IMR-90 (cell line): ENCODE data around the gene ANKMY1. TPM values are rescaled to one million over a fixed set of nuclear protein-coding genes. Genes with fewer than 3 reads are reported as not detected.

ENCODE experiments used
- ATAC-seq: fragments of 200-7000 bp; cut with Tn5 transposase; 2 replicates; pipeline ENCODE4 v1.9.1; 2020; ENCODE audit warnings: low read depth, mild to moderate bottlenecking, moderate library complexity
- BruUV-seq: library from RNA; stranded (reverse); fragments of 400-500 nt; replicated peaks from 2 replicates; lab custom pipeline; 2021; lab: Mats Ljungman, UMichigan
- CTCF ChIA-PET: fragments of 300-600 bp; formaldehyde crosslinking; extraction: SDS; loops from one replicate; lab custom pipeline; 2021; ENCODE audit warnings: antibody characterized with exemption; lab: Yijun Ruan, JAX
- POLR2A ChIA-PET: fragments of 300-600 bp; sonication (Branson Sonifier 250); formaldehyde crosslinking; loops from one replicate; lab custom pipeline; 2022; ENCODE audit warnings: antibody characterized with exemption; ENCODE audit not compliant: unreplicated experiment; lab: Charles Lee
- DNase-seq: peaks from one replicate; pipeline ENCODE4 v3.0.0; 2013
- H2AFZ ChIP-seq: replicated peaks from 2 replicates; pipeline ENCODE3; 2013; ENCODE audit warnings: low read length, mild to moderate bottlenecking; ENCODE audit not compliant: poor library complexity
- H2AK5ac ChIP-seq: 2 replicates; pipeline ENCODE4 v1.6.1; 2013; ENCODE audit warnings: low read depth, low read length, inconsistent platforms
- H2AK9ac ChIP-seq: replicated peaks from 2 replicates; pipeline ENCODE3; 2013; ENCODE audit warnings: mild to moderate bottlenecking, low read depth, low read length, moderate library complexity; ENCODE audit not compliant: poor library complexity
- H2BK120ac ChIP-seq: 2 replicates; pipeline ENCODE4 v1.6.1; 2013; ENCODE audit warnings: low read depth, low read length, inconsistent platforms
- H2BK15ac ChIP-seq: 3 replicates; pipeline ENCODE4 v1.6.1; 2013; ENCODE audit warnings: low read depth, low read length, inconsistent platforms
- H2BK20ac ChIP-seq: 2 replicates; pipeline ENCODE4 v1.6.1; 2013; ENCODE audit warnings: low read depth, mild to moderate bottlenecking, inconsistent platforms, low read length, moderate library complexity
- H2BK5ac ChIP-seq: 2 replicates; pipeline ENCODE4 v1.6.1; 2013; ENCODE audit warnings: mild to moderate bottlenecking, low read depth, low read length, inconsistent platforms; ENCODE audit not compliant: poor library complexity, severe bottlenecking
- H3K14ac ChIP-seq: replicated peaks from 2 replicates; pipeline ENCODE4 v1.6.1; 2013; ENCODE audit warnings: low read depth, low read length, inconsistent platforms
- H3K18ac ChIP-seq: 2 replicates; pipeline ENCODE4 v1.6.1; 2013; ENCODE audit warnings: low read depth, low read length, control low read depth
- H3K23ac ChIP-seq: 2 replicates; pipeline ENCODE4 v1.6.1; 2013; ENCODE audit warnings: low read depth, low read length, inconsistent platforms
- H3K27ac ChIP-seq: 2 replicates; pipeline ENCODE4 v1.5.1; 2013; ENCODE audit warnings: mild to moderate bottlenecking, control low read depth, low read length; ENCODE audit not compliant: insufficient read depth
- H3K27me3 ChIP-seq: 2 replicates; pipeline ENCODE4 v1.6.1; 2013; ENCODE audit warnings: low read length; ENCODE audit not compliant: control insufficient read depth, insufficient read depth
- H3K36me3 ChIP-seq: 2 replicates; pipeline ENCODE4 v1.6.1; 2013; ENCODE audit warnings: low read length, mixed read lengths; ENCODE audit not compliant: control insufficient read depth, insufficient read depth
- H3K4ac ChIP-seq: 2 replicates; pipeline ENCODE4 v1.6.1; 2013; ENCODE audit warnings: low read depth, low read length, inconsistent platforms
- H3K4me1 ChIP-seq: 2 replicates; pipeline ENCODE4 v1.6.1; 2013; ENCODE audit warnings: low read length, mixed read lengths; ENCODE audit not compliant: control insufficient read depth, insufficient read depth
- H3K4me2 ChIP-seq: 2 replicates; pipeline ENCODE4 v1.6.1; 2013; ENCODE audit warnings: low read depth, mild to moderate bottlenecking, control low read depth, low read length, moderate library complexity
- H3K4me3 ChIP-seq: 2 replicates; pipeline ENCODE4 v1.5.1; 2013; ENCODE audit warnings: low read depth, mild to moderate bottlenecking, control low read depth, low read length, moderate library complexity; ENCODE audit not compliant: insufficient read depth
- H3K56ac ChIP-seq: 2 replicates; pipeline ENCODE4 v1.6.1; 2013; ENCODE audit warnings: low read length, inconsistent platforms; ENCODE audit not compliant: insufficient read depth; ENCODE audit errors: extremely low read depth
- H3K79me1 ChIP-seq, 2 experiments: 2 replicates each; pipeline ENCODE4 v1.6.1; 2013; ENCODE audit warnings: low read length in 2 of 2, inconsistent platforms in 1 of 2, low read depth in 1 of 2
- H3K9ac ChIP-seq: 2 replicates; pipeline ENCODE4 v1.6.1; 2013; ENCODE audit warnings: low read depth, low read length, control low read depth
- H3K9me1 ChIP-seq: 2 replicates; pipeline ENCODE4 v1.6.1; 2013; ENCODE audit warnings: low read length, inconsistent platforms; ENCODE audit not compliant: insufficient read depth
- H3K9me3 ChIP-seq: 2 replicates; pipeline ENCODE4 v1.6.1; 2013; ENCODE audit warnings: low read length; ENCODE audit not compliant: control insufficient read depth, insufficient read depth
- H4K20me1 ChIP-seq: 2 replicates; pipeline ENCODE4 v1.6.1; 2013; ENCODE audit warnings: low read length, inconsistent platforms; ENCODE audit not compliant: insufficient read depth
- H4K5ac ChIP-seq: 2 replicates; pipeline ENCODE4 v1.6.1; 2013; ENCODE audit warnings: mild to moderate bottlenecking, low read depth, low read length, control low read depth
- H4K8ac ChIP-seq, 2 experiments: 2 replicates each; pipeline ENCODE4 v1.6.1; 2013; ENCODE audit warnings: low read depth in 2 of 2, low read length in 2 of 2, control low read depth in 1 of 2, inconsistent platforms in 1 of 2
- H4K91ac ChIP-seq: 2 replicates; pipeline ENCODE4 v1.6.1; 2013; ENCODE audit warnings: low read depth, low read length, inconsistent platforms; ENCODE audit not compliant: insufficient read depth
- BHLHE40 ChIP-seq: fragments of 150-350 bp; IDR thresholded peaks from 2 replicates; pipeline ENCODE4 v1.6.1; 2016; ENCODE audit warnings: mild to moderate bottlenecking, low read depth, low read length
- CEBPB ChIP-seq: IDR thresholded peaks from 2 replicates; pipeline ENCODE4 v1.6.1; 2012; ENCODE audit warnings: low read depth, low read length, improper control_type of control experiment
- CHD1 ChIP-seq: IDR thresholded peaks from 2 replicates; pipeline ENCODE4 v1.6.1; 2012; ENCODE audit warnings: low read depth, low read length, improper control_type of control experiment
- MAFK ChIP-seq: IDR thresholded peaks from 2 replicates; pipeline ENCODE4 v1.6.1; 2012; ENCODE audit warnings: low read depth, low read length, improper control_type of control experiment
- MXI1 ChIP-seq: IDR thresholded peaks from 2 replicates; pipeline ENCODE4 v1.6.1; 2012; ENCODE audit warnings: low read depth, mild to moderate bottlenecking, low read length, moderate library complexity, borderline replicate concordance
- POLR2A ChIP-seq: IDR thresholded peaks from 2 replicates; pipeline ENCODE4 v1.6.1; 2012; ENCODE audit warnings: mild to moderate bottlenecking, low read depth, low read length
- RAD21 ChIP-seq: IDR thresholded peaks from 2 replicates; pipeline ENCODE4 v1.6.1; 2012; ENCODE audit warnings: low read length, improper control_type of control experiment
- RCOR1 ChIP-seq: IDR thresholded peaks from 2 replicates; pipeline ENCODE4 v1.6.1; 2012; ENCODE audit warnings: mild to moderate bottlenecking, low read length, improper control_type of control experiment; ENCODE audit not compliant: insufficient replicate concordance
- SMC3 ChIP-seq: fragments of 150-350 bp; IDR thresholded peaks from 2 replicates; pipeline ENCODE4 v1.6.1; 2016; ENCODE audit warnings: low read depth, mild to moderate bottlenecking, antibody characterized with exemption, low read length, moderate library complexity
- WGBS, 2 experiments: methylation state at CpG; one replicate each; pipeline versions ENCODE4 v1.1.5 to v1.1.7; 2013; ENCODE audit warnings: missing lambda C conversion rate in 2 of 2; ENCODE audit not compliant: insufficient read length in 1 of 2; ENCODE audit errors: extremely low coverage in 2 of 2; 5-methylcytosine and 5-hydroxymethylcytosine counted together
- dilution Hi-C: fragments of 300-500 bp; cut with HindIII; formaldehyde crosslinking; loops from one replicate; pipeline ENCODE4 v1.14.3; 2018; ENCODE audit warnings: low sequenced_read_pairs; ENCODE audit not compliant: unreplicated experiment
- in situ Hi-C: fragments of 300-500 bp; cut with MboI; formaldehyde crosslinking; loops from 3 replicates; pipeline ENCODE4 v1.14.3; 2019; ENCODE audit warnings: low sequenced_read_pairs, inconsistent platforms, mixed read lengths
- intact Hi-C: fragments of 100-400 bp; cut with micrococcal nuclease; formaldehyde crosslinking; loops from 2 replicates; pipeline ENCODE4 v1.10.0; 2022
- polyA plus RNA-seq, 3 experiments: library from polyadenylated mRNA; depleted of rRNA; stranded (reverse); fragments of >200 nt; gene quantifications; 2 replicates each; pipeline ENCODE4 v1.2.3, GENCODE V29; 2012; ENCODE audit warnings: low replicate concordance in 1 of 3
- total RNA-seq: library from RNA; depleted of rRNA; stranded (reverse); fragments of >200 nt; gene quantifications from 2 replicates; pipeline ENCODE4 v1.2.3, GENCODE V29; 2012
- TF ChIP-seq, protein P1 (sequence below): fragments of 150-350 bp; IDR thresholded peaks from 2 replicates; pipeline ENCODE4 v1.6.1; 2016; ENCODE audit warnings: low read depth, mild to moderate bottlenecking, low read length, moderate library complexity, borderline replicate concordance
- TF ChIP-seq, protein P2 (sequence below): fragments of 150-350 bp; IDR thresholded peaks from 2 replicates; pipeline ENCODE4 v1.6.1; 2017; ENCODE audit warnings: mild to moderate bottlenecking, antibody characterized with exemption, low read length, low read depth
- TF ChIP-seq, protein P3 (sequence below): conservative IDR thresholded peaks from 2 replicates; pipeline ENCODE4 v1.5.1; 2012; ENCODE audit warnings: mild to moderate bottlenecking, low read depth, low read length, improper control_type of control experiment

The ANKMY1 gene
- total and polyA plus RNA-seq, 2 of the 4 experiments (the other 2 are of a cell fraction), result 2.9 to 5.5 TPM

DNA sequence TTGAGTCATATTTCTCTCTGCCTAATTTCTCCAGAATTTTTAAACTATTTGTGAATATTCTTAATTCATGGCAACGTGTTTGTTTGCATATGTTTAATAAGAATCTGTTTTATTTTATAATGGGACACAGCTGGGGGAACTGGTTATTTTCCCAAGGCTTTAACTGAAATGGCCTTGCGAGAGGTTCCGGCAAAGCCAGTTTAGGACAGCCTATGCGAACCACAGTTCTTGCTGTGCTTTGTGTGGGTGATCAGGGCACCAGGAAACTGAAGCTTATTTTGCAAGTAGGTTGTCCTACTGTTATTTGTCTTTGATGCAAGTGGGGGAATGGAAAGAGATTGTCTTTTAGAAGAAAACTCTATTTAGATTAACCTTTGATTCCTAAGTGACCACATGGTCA is 6.5 kb downstream of the ANKMY1 start:
- Histone ChIP-seq H2BK120ac (no peak overlapping the region), H3K4me1 (no peaks in the 10 kb centered on the region), H2AFZ (no peak overlapping the region), H3K14ac (no peak overlapping the region), H4K91ac (no peak overlapping the region), H3K9me3 (no peaks in the 10 kb centered on the region), H3K9ac (no peak overlapping the region), H3K4ac (no peak overlapping the region), H3K79me1 (peaks cover 13 to 30% of the 10 kb centered on the region in 2 experiments; a peak in 3 of 4 replicates), H3K4me3 (no peak overlapping the region), H2BK15ac (no peak overlapping the region), H2AK5ac (no peak overlapping the region), H2BK20ac (no peak overlapping the region), H3K18ac (no peak overlapping the region), H3K56ac (no peak overlapping the region), H3K23ac (no peak overlapping the region), H3K36me3 (peaks cover 11% of the 10 kb centered on the region), H2AK9ac (no peak overlapping the region), H3K9me1 (peaks cover 10% of the 10 kb centered on the region; the same call in 1 of the 2 replicates), H3K27ac (no peak overlapping the region), H4K5ac (no peak overlapping the region), H3K4me2 (no peak overlapping the region), H4K8ac (no peak overlapping the region), H2BK5ac (no peak overlapping the region), H4K20me1 (peaks cover 4% of the 10 kb centered on the region), H3K27me3 (no peaks in the 10 kb centered on the region)
- BruUV-seq, result no TSS peak
- no peak for ATAC-seq
- WGBS, 2 experiments, result no CpG with 5 or more reads among the region's 4 CpGs
- POLR2A ChIA-PET, result no interaction called here
- in situ Hi-C loops (no loop called here), intact Hi-C loops (no loop called here), dilution Hi-C loops (no loop called here)
- CTCF ChIA-PET, result no interaction called here
- TF ChIP-seq, protein P1, sequence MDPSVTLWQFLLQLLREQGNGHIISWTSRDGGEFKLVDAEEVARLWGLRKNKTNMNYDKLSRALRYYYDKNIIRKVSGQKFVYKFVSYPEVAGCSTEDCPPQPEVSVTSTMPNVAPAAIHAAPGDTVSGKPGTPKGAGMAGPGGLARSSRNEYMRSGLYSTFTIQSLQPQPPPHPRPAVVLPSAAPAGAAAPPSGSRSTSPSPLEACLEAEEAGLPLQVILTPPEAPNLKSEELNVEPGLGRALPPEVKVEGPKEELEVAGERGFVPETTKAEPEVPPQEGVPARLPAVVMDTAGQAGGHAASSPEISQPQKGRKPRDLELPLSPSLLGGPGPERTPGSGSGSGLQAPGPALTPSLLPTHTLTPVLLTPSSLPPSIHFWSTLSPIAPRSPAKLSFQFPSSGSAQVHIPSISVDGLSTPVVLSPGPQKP, result no peak
- TF ChIP-seq MXI1 (no peak), RAD21 (no peak), POLR2A (no peak), RCOR1 (no peak), CEBPB (no peak), SMC3 (no peak), BHLHE40 (no peak), MAFK (no peak), CHD1 (no peak)
- TF ChIP-seq, protein P2, sequence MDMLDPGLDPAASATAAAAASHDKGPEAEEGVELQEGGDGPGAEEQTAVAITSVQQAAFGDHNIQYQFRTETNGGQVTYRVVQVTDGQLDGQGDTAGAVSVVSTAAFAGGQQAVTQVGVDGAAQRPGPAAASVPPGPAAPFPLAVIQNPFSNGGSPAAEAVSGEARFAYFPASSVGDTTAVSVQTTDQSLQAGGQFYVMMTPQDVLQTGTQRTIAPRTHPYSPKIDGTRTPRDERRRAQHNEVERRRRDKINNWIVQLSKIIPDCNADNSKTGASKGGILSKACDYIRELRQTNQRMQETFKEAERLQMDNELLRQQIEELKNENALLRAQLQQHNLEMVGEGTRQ, result no peak
- TF ChIP-seq, protein P3, sequence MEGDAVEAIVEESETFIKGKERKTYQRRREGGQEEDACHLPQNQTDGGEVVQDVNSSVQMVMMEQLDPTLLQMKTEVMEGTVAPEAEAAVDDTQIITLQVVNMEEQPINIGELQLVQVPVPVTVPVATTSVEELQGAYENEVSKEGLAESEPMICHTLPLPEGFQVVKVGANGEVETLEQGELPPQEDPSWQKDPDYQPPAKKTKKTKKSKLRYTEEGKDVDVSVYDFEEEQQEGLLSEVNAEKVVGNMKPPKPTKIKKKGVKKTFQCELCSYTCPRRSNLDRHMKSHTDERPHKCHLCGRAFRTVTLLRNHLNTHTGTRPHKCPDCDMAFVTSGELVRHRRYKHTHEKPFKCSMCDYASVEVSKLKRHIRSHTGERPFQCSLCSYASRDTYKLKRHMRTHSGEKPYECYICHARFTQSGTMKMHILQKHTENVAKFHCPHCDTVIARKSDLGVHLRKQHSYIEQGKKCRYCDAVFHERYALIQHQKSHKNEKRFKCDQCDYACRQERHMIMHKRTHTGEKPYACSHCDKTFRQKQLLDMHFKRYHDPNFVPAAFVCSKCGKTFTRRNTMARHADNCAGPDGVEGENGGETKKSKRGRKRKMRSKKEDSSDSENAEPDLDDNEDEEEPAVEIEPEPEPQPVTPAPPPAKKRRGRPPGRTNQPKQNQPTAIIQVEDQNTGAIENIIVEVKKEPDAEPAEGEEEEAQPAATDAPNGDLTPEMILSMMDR, result no peak
- DNase-seq, result no peak
